H9 (cell line): ENCODE data around the gene SIM1. TPM values are rescaled to one million over a fixed set of nuclear protein-coding genes. Genes with fewer than 3 reads are reported as not detected.

Source experiments
- DNase-seq: peaks from one replicate; pipeline ENCODE4 v3.0.0-alpha.2; 2017
- H2AFZ ChIP-seq: one replicate; pipeline ENCODE4 v1.6.1; 2013; ENCODE audit warnings: mild to moderate bottlenecking, low read length, control low read depth, moderate library complexity
- H2AK5ac ChIP-seq: 2 replicates; pipeline ENCODE4 v1.6.1; 2013; ENCODE audit warnings: low read length, control low read depth, mixed read lengths; ENCODE audit not compliant: insufficient read length
- H2BK120ac ChIP-seq: one replicate; pipeline ENCODE4 v1.6.1; 2013; ENCODE audit warnings: low read depth, mild to moderate bottlenecking, low read length, control low read depth, inconsistent platforms; ENCODE audit not compliant: poor library complexity, severe bottlenecking
- H2BK12ac ChIP-seq: 2 replicates; pipeline ENCODE4 v1.6.1; 2013; ENCODE audit warnings: low read length, control low read depth, mixed read lengths, low read depth; ENCODE audit not compliant: insufficient read length
- H2BK15ac ChIP-seq: 2 replicates; pipeline ENCODE4 v1.6.1; 2013; ENCODE audit warnings: low read depth, low read length, control low read depth
- H2BK20ac ChIP-seq: one replicate; pipeline ENCODE4 v1.6.1; 2013; ENCODE audit warnings: low read depth, mild to moderate bottlenecking, low read length, control low read depth, inconsistent platforms; ENCODE audit not compliant: poor library complexity, severe bottlenecking
- H2BK5ac ChIP-seq: 2 replicates; pipeline ENCODE4 v1.6.1; 2013; ENCODE audit warnings: low read length, control low read depth, mixed read lengths; ENCODE audit not compliant: insufficient read length
- H3K14ac ChIP-seq: 2 replicates; pipeline ENCODE4 v1.6.1; 2013; ENCODE audit warnings: low read length, control low read depth; ENCODE audit not compliant: insufficient read depth
- H3K18ac ChIP-seq: 2 replicates; pipeline ENCODE4 v1.6.1; 2013; ENCODE audit warnings: low read depth, mild to moderate bottlenecking, mixed read lengths, low read length, control low read depth; ENCODE audit not compliant: insufficient read length
- H3K23ac ChIP-seq: 2 replicates; pipeline ENCODE4 v1.6.1; 2013; ENCODE audit warnings: low read length, control low read depth, mixed read lengths, low read depth; ENCODE audit not compliant: insufficient read length
- H3K23me2 ChIP-seq: 2 replicates; pipeline ENCODE4 v1.6.1; 2013; ENCODE audit warnings: low read depth, mild to moderate bottlenecking, mixed read lengths, low read length, control low read depth; ENCODE audit not compliant: insufficient read length, poor library complexity, severe bottlenecking
- H3K27ac ChIP-seq: 2 replicates; pipeline ENCODE4 v1.5.1; 2013; ENCODE audit warnings: low read length, control low read depth, mixed read lengths, low read depth; ENCODE audit not compliant: insufficient read length
- H3K27me3 ChIP-seq: 2 replicates; pipeline ENCODE4 v1.6.1; 2013; ENCODE audit warnings: low read length, control low read depth, inconsistent platforms; ENCODE audit not compliant: insufficient read depth
- H3K4ac ChIP-seq: 2 replicates; pipeline ENCODE4 v1.6.1; 2013; ENCODE audit warnings: low read depth, mild to moderate bottlenecking, control low read depth, inconsistent platforms, low read length, moderate library complexity
- H3K4me1 ChIP-seq: 2 replicates; pipeline ENCODE4 v1.6.1; 2013; ENCODE audit warnings: low read length, control low read depth, inconsistent platforms; ENCODE audit not compliant: insufficient read depth
- H3K4me2 ChIP-seq: 2 replicates; pipeline ENCODE4 v1.6.1; 2013; ENCODE audit warnings: low read length, control low read depth, mixed read lengths; ENCODE audit not compliant: insufficient read length, insufficient read depth
- H3K56ac ChIP-seq: 2 replicates; pipeline ENCODE4 v1.6.1; 2013; ENCODE audit warnings: low read depth, mild to moderate bottlenecking, mixed read lengths, low read length, control low read depth; ENCODE audit not compliant: insufficient read length
- H3K79me1 ChIP-seq: 2 replicates; pipeline ENCODE4 v1.6.1; 2013; ENCODE audit warnings: low read depth, mild to moderate bottlenecking, moderate library complexity, low read length, control low read depth, inconsistent platforms; ENCODE audit not compliant: insufficient read depth, poor library complexity, severe bottlenecking
- H3K79me2 ChIP-seq: 2 replicates; pipeline ENCODE4 v1.6.1; 2013; ENCODE audit warnings: low read length, control low read depth, inconsistent platforms; ENCODE audit not compliant: insufficient read depth
- H3K9ac ChIP-seq: 2 replicates; pipeline ENCODE4 v1.6.1; 2013; ENCODE audit warnings: low read length, control low read depth, mixed read lengths; ENCODE audit not compliant: insufficient read length; ENCODE audit errors: extremely low read depth
- H3K9me3 ChIP-seq: one replicate; pipeline ENCODE4 v1.6.1; 2013; ENCODE audit warnings: low read depth, low read length, inconsistent platforms; ENCODE audit not compliant: control insufficient read depth
- H3T11ph ChIP-seq: one replicate; pipeline ENCODE4 v1.6.1; 2013; ENCODE audit warnings: mild to moderate bottlenecking, low read length, control low read depth, inconsistent platforms
- H4K20me1 ChIP-seq: one replicate; pipeline ENCODE4 v1.6.1; 2013; ENCODE audit not compliant: control insufficient read depth, insufficient read length, insufficient read depth
- H4K5ac ChIP-seq: 2 replicates; pipeline ENCODE4 v1.6.1; 2013; ENCODE audit warnings: low read depth, mild to moderate bottlenecking, mixed read lengths, low read length, control low read depth; ENCODE audit not compliant: insufficient read length
- H4K8ac ChIP-seq: replicated peaks from 2 replicates; pipeline ENCODE4 v1.6.1; 2013; ENCODE audit warnings: low read length, control low read depth, mixed read lengths, low read depth; ENCODE audit not compliant: insufficient read length
- H4K91ac ChIP-seq: 2 replicates; pipeline ENCODE4 v1.6.1; 2013; ENCODE audit warnings: low read depth, mild to moderate bottlenecking, moderate library complexity, mixed read lengths, low read length, control low read depth; ENCODE audit not compliant: insufficient read length
- H3K27ac Mint-ChIP-seq, 3 experiments: 2 replicates in 2 of 3; 3 replicates in 1 of 3; pipeline ENCODE4 v1.8.0; 2020 to 2021; ENCODE audit warnings: mixed read lengths in 3 of 3, mild to moderate bottlenecking in 1 of 3, moderate library complexity in 1 of 3
- H3K27me3 Mint-ChIP-seq: 2 replicates; pipeline ENCODE4 v1.8.0; 2021; ENCODE audit warnings: low read depth, mild to moderate bottlenecking, moderate library complexity, mixed read lengths
- H3K36me3 Mint-ChIP-seq, 3 experiments: 2 replicates in 2 of 3; 3 replicates in 1 of 3; pipeline ENCODE4 v1.8.0; 2020 to 2021; ENCODE audit warnings: low read depth in 3 of 3, mixed read lengths in 3 of 3; ENCODE audit not compliant: insufficient read depth in 1 of 3
- H3K4me1 Mint-ChIP-seq, 2 experiments: 2 replicates each; pipeline ENCODE4 v1.8.0; 2020; ENCODE audit warnings: mixed read lengths in 2 of 2
- H3K4me3 Mint-ChIP-seq, 2 experiments: 2 replicates in 1 of 2; 3 replicates in 1 of 2; pipeline ENCODE4 v1.8.0; 2020 to 2021; ENCODE audit warnings: mild to moderate bottlenecking in 2 of 2, mixed read lengths in 2 of 2, moderate library complexity in 1 of 2
- H3K9me3 Mint-ChIP-seq, 2 experiments: 2 replicates in 1 of 2; 3 replicates in 1 of 2; pipeline ENCODE4 v1.8.0; 2020; ENCODE audit warnings: mild to moderate bottlenecking in 2 of 2, mixed read lengths in 2 of 2, moderate library complexity in 1 of 2
- WGBS: extraction: QIAGEN DNeasy Blood & Tissue Kit; methylation state at CpG from one replicate; pipeline ENCODE4 v1.1.7; 2013; ENCODE audit warnings: missing lambda C conversion rate, low lambda C conversion rate, mixed read lengths; ENCODE audit not compliant: insufficient read length; ENCODE audit errors: extremely low coverage; 5-methylcytosine and 5-hydroxymethylcytosine counted together
- total RNA-seq: library from RNA; stranded (reverse); gene quantifications from 2 replicates; pipeline ENCODE4 v1.2.1, GENCODE V29; 2021
- TF ChIP-seq, protein P1 (sequence below): fragments of 200-600 bp; sonication (generic); conservative IDR thresholded peaks from 3 replicates; pipeline ENCODE4 v1.8.0; 2021; ENCODE audit warnings: antibody characterized with exemption, mild to moderate bottlenecking

The SIM1 gene
- total RNA-seq, 1 experiment from 2014 or later: not detected

- H3K4ac ChIP-seq: no peak overlapping the region
- no peak overlapping the region for H4K5ac ChIP-seq
- H3K79me1 ChIP-seq: no peaks in the 10 kb centered on the region
- H3K27me3 ChIP-seq: no peaks in the 10 kb centered on the region
- no peak overlapping the region for H3K9ac ChIP-seq
- no peak overlapping the region for H2BK5ac ChIP-seq
- H3K14ac ChIP-seq: no peak overlapping the region
- H3K27ac ChIP-seq: no peak overlapping the region
- no peak overlapping the region for H2BK12ac ChIP-seq
- WGBS: no CpG with 5 or more reads among the region's 4 CpGs
- H2BK20ac ChIP-seq: no peak overlapping the region
- H3K4me2 ChIP-seq: no peak overlapping the region
- Mint-ChIP-seq H3K4me3 (no peak overlapping the region), H3K9me3 (no peaks in the 10 kb centered on the region; a peak in 1 of 5 replicates), H3K36me3 (no peaks in the 10 kb centered on the region), H3K27ac (no peak overlapping the region), H3K27me3 (no peaks in the 10 kb centered on the region), H3K4me1 (0 out of 4 replicates have a peak, but pooled peaks cover 0 to 3% of the 10 kb centered on the region in 2 experiments)
- no peak overlapping the region for H2AK5ac ChIP-seq
- no peak overlapping the region for H2AFZ ChIP-seq
- no peaks in the 10 kb centered on the region for H4K20me1 ChIP-seq
- no peak overlapping the region for H4K8ac ChIP-seq
- H3T11ph ChIP-seq: no peak overlapping the region
- no peak overlapping the region for H3K18ac ChIP-seq
- H2BK15ac ChIP-seq: no peak overlapping the region
- H3K23ac ChIP-seq: no peak overlapping the region
- no peak overlapping the region for H2BK120ac ChIP-seq
- H3K9me3 ChIP-seq: no peaks in the 10 kb centered on the region
- no peaks in the 10 kb centered on the region for H3K23me2 ChIP-seq
- H3K56ac ChIP-seq: no peak overlapping the region
- H3K4me1 ChIP-seq: no peaks in the 10 kb centered on the region
- H4K91ac ChIP-seq: no peak overlapping the region
- DNase-seq: no peak
- TF ChIP-seq, protein P1, sequence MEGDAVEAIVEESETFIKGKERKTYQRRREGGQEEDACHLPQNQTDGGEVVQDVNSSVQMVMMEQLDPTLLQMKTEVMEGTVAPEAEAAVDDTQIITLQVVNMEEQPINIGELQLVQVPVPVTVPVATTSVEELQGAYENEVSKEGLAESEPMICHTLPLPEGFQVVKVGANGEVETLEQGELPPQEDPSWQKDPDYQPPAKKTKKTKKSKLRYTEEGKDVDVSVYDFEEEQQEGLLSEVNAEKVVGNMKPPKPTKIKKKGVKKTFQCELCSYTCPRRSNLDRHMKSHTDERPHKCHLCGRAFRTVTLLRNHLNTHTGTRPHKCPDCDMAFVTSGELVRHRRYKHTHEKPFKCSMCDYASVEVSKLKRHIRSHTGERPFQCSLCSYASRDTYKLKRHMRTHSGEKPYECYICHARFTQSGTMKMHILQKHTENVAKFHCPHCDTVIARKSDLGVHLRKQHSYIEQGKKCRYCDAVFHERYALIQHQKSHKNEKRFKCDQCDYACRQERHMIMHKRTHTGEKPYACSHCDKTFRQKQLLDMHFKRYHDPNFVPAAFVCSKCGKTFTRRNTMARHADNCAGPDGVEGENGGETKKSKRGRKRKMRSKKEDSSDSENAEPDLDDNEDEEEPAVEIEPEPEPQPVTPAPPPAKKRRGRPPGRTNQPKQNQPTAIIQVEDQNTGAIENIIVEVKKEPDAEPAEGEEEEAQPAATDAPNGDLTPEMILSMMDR: no peak
- no peaks in the 10 kb centered on the region for H3K79me2 ChIP-seq
Observed at GRCh38 chr6:100339574-100340255, 125.0 kb downstream of the SIM1 start.
